Eye (tissue), 1 donor: ENCODE results near the gene PAM.

ENCODE experiments used
- DNase-seq: peaks from one replicate; pipeline ENCODE4 v3.0.0-alpha.2; 2015

The PAM gene

DNA sequence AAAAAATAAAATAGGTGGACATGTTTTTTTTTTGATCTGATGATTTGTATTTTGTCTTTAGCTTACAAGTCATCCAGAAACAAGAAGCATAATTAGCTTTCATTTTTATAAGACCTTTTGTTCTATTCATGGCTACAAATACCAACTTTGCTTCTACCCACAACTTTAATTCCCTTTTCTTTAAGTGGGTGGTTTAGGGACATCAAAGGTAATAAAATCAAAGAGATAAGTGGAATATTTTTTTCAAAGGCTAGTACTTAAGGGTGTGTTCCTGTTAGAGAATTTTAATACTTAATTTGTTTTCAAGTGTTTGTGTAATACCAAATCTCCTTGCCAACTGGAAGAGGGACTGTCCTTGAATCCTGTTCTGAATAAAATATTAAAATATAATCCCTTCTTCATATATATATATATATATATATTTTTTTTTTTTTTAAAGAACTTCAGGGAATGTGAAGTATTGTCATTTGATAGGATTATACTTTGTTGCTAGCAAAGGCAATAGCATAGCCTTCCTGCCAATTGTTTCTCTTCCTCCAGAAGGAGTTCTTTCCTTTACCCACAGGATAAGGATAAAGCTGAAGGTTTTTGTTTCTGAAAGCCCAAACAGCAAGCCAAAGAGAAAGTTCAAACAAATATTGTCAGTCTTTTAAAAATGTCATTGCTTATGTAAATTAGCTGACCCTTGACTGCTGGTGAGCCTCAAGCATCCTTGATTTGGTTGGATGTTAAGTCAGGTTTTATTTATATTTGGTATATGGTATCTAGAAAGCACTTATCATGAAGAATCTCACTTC lies 108.9 kb downstream of the PAM start:
- DNase-seq, result no peak

DNA sequence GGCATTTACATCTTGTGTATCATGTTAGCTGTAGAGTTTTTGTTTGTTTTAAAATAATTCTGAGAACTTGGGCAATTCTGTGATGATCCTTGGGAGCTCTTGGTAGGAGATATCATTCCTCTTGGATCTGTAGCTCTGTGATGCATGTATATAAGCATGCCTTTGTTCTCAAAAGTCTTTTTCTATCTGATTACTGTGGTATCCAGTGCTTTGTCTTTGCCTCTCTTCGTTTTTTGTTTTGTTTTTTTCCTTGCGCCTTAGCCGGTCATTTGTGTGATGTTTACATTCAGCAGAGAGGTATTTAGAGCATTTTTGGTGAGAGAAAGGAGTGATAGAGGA lies 110.0 kb downstream of the PAM start:
- DNase-seq, result no peak

DNA sequence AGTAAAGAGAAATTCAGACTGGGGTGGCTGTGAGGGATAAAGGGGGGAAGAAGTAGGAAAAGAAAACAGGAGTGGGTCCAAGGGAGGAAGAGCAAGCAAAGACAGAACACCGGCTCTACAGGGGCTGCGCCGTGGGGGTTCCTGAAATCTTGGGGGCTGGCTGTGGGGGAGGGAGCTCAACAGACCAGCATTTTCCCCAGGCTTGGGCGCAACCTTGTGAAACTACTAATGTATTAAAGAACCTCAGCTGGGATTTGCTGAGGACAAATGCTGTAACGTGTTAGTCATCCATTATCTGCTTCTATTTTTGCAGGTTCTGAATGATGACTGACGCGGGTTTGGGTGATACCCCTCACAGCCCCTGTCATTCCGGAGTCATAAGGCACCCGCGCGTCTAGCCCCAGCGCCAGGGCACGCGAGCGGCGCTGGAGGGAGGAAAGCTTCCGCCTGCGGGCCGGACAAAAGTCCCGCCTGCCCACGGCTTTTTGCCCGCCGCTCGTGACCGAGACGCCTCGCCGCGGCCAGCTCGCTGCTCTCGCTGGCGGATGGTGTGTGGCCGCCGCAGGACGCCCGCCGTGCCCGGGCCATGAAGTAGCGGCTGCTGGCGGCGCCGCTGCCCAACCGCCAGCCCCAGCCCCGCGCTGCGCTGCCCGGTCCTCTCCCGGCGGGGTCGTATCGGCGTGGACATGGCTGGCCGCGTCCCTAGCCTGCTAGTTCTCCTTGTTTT lies 110.6 kb downstream of the PAM start:
- DNase-seq, result peak; percentile 90

DNA sequence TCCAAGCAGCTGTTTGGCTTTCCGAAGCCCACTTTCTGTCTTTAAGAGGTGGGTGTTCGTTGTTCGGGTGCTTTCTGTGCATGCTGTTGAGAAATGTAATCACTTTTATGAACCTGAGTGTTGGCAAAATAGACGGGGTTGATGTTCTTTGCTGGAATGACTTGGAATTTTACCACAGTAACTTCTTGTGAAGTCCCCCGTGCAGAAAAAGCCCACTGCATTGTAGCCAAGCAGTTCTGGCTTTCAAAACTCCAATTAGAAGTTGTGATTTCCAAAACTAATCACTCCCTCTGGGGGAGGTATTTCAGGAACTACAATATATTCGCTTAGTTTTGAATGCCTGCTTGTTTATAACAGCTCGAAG lies 111.1 kb downstream of the PAM start:
- peak; percentile 88 for DNase-seq

DNA sequence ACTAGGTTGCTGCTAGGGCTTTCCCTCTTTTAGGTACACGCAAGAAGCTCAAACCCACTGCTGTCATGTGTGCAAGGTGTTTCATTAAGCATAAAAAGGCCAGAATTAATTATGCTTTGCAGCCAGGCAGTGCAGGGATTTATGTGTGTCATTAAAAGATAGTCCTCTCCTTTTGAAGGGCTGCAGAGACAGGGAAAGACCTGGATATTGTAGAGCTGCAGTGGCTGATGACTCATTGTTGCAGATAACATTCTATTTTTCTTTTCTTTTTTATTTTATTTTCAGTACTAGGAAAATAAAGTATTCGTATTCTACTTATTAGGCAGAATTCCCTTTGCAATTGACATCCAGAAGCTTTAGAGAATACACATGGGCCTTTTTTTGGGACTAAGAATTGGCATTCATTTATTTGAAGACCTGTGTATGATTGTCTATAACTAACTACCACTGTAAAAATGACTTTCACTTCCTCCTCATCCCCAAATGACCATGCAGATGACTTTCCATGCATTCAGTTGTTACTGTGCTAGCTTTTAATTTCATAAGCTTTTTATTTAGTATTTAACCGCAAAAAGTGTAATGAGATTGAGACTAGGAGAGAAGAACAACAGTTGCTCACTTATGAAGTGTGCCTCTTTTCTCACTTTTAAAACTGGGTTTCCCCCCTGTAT lies 113.0 kb downstream of the PAM start:
- DNase-seq, result no peak

DNA sequence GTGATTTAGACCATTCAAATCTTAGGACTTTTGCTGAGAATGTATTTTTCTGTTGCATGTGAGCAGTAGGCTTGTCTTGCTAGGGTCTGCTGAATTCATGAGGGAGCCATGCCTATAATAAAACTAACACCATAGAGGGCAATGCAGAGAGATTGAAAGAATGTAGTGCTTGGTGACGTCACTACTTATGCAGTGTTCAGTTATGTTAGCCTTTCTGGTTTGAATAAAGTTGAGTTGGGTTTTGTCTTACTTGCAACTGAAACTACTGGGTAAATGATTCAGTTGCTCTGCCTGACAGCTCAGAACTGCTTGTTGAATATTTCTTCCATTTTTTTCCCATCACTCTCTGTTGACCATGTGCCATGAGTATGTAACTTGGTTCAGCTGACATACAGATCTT lies 114.1 kb downstream of the PAM start:
- DNase-seq, result no peak

DNA sequence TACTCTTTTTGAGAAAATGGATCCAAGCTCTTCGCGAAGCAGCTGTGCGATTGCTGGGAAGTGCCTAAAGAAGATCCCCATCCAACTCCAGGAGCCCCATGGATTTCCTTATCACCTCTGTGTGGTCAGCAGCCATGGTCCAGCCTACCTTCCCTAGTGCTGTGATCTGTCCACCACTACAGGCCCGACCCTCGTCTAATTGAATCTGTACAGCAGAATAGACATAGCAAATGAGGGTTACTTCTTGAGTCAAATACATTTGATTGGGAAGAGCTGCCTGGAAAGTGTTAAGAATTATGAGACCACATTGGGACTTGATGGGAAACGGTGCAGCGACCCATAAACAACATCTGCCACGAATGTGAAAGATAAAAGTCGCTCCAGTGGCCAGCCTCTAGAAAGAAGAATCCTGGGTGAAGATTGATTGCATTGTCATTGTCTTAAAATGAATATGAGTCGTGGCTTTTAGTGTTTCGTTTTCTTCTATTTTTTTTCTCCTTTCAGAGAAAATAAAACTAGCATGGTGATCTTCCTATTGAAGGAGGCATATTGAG lies 118.4 kb downstream of the PAM start:
- DNase-seq, result peak; percentile 44

DNA sequence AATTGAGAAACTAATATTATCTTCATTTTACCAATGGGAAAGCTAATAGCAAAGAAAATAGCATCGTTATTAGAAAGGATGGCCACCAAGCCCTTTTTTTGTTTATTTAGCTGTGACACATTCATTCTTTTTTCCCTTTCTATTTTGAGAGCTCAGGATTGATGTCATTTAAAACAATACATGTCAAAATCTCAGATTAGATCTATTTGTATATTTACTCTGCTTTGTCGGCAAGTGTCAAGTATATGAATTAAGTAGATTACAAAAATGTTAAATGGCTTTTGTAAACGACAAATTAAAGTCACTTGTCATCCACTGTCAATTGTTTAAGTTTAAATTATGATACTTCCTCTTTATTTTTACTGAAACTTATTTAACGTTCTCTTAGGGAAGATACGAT lies 118.9 kb downstream of the PAM start:
- DNase-seq, result no peak

DNA sequence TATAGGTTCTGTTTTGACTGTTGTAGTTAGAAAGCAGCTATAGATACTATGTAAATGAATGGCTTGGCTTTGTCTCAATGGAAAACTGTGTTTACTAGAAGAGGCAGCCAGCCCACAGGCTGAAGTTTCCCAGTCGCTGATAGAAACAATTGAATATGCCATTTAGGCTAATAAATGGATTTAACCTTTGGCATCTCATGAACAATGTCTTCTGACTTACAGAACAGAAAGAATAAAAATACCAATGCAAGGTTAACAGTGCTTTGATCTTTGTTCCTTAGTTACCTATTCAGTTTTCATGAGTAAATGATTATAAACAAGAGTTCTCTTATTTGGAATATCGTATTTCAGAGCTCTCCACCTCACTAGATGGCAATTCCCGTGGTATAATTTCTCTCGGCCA lies 120.6 kb downstream of the PAM start:
- DNase-seq, result no peak

DNA sequence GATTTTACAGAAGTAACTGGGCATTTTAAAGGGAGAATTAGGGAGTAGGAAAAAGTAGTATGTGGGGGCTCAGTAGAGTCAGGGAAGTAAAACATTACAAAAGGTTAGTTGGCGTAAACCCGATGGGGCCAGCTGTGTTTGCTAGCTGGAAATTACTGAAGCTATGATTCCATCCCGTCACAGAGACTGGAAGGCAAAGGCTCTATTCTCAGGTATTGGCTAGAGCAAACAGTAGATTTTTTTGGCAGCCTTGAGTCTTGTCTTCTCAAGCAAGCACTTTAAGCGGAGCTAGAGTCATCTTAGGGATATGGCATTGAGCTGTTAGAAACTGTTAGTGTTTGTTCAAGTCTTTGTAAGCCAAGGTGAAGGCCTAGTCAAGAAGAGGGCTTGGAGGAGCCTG lies 121.5 kb downstream of the PAM start:
- DNase-seq, result no peak

DNA sequence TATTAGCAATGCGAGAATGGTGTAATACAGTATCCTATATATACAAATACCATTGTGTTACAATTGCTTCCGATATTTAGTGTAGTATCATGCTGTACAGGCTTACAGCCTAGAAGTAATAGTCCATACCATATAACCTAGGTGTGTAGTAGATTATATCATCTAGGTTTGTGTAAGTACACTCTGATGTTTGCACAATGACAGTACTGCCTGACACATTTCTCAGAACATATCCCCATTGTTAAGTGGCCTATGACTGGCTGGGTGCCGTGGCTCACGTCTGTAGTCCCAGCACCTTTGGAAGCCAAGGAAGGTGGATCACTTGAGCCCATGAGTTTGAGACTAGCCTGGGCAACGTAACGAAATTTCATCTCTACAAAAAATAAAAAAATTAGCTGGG lies 124.6 kb downstream of the PAM start:
- no peak for DNase-seq

DNA sequence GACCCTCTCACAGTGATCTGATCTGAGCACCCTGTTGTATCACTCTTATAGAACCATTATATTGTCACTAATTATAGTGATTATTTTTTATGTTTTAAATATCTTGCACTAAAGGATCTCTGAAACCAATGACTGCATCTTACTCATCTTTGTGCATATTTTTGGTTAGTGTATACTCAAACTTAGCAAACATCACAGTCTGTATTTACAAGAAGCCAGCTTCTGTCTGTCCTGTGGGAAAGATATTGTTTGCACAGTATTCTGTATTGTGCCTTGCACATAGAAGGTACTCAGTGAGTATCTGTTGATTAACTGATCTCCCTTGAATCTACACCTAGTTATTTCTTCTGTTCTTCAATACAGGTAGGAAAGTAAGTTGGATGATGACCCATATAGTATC lies 131.5 kb downstream of the PAM start:
- no peak for DNase-seq

DNA sequence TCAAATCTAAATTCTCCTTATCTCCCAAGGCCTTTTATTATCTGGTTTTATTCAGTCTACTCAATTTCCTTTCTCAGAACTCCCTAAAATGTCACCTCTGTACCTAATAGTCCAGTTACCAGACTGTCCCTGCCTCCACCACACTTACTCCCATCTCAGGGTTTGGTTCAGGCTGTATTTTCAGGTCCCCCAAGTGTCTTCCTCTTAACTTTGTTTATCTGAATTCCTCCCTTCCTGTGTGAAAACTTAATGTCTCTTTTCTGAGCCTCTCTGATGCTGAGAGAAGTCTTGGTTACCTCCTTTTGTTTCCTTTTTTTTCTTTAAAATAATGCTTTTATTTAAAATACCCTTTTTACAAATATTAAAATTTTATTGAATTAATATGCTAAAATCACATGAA lies 133.4 kb downstream of the PAM start:
- DNase-seq, result no peak

DNA sequence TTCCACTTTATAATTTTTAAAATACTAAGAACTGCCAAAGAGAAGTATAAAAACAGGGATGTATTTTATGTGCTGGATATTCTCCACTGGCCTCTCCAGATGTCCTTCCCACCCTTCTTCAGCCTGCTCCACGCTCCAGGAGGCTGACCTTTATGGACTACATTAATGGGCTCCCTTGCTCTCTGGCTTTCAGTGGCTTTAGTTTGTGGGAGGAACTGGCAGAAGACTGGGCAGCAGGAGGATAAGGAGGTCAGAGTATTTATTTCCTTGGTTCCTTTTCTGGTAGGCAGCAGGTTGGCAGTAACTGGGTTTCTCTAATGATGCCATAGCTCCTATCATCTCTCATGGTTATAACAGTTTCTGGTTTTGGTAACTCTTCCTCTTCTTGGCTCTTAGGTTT lies 133.9 kb downstream of the PAM start:
- no peak for DNase-seq

DNA sequence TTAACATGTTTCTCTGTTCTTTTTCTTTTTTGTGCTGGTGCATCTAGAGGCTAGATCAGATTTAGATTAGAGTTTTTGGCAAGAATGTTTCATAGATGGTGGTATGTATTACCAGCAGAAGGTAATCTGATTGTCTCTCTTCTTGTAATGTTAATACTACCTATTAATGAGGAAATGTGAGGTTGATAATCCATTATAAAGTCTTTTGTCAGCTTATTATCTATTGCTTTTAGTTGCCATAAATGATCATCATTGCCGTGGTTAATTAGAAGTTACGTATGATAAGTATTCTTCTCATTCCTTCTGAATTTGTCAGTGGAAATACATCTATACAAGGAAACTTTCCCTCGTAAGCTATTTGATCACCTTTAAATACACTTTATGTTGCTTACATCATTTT lies 135.0 kb downstream of the PAM start:
- DNase-seq, result no peak

DNA sequence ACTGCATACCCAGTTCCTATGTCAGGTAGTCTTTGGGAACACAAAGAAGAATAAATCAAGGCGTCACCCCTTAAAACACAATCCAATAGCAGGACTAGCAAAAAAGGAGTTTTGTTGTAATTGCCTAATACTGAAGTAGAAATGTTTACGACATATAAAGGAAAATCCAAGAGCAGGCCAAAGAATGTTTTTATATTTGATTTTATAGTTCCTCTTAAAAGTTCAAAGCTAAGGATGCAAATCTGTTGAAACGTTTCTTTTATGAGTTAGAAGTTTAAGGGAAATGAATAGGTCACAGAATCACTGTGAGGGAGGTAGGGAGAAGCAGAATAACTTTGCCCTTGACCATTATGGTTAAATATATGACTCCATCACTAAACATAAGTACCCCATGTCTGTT lies 136.1 kb downstream of the PAM start:
- DNase-seq, result no peak

DNA sequence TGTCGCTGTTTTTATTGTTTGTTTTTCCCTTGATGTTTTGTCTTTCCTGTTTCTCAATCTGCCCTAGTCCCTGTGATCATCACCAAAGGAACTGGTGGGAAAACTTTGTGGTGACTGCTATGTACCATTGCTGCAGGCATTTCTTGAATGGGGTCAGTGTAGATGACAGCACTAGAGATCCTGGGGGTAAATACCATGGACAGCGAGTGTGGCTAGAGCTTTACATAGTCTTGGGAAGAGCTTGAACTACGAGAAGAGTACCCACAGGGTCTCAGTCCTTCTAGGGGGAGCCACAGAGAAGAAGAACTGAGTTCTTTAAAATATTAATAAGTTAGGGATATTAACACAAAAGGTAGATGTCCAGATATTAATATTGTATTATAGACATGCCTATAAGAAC lies 138.8 kb downstream of the PAM start:
- DNase-seq, result no peak

DNA sequence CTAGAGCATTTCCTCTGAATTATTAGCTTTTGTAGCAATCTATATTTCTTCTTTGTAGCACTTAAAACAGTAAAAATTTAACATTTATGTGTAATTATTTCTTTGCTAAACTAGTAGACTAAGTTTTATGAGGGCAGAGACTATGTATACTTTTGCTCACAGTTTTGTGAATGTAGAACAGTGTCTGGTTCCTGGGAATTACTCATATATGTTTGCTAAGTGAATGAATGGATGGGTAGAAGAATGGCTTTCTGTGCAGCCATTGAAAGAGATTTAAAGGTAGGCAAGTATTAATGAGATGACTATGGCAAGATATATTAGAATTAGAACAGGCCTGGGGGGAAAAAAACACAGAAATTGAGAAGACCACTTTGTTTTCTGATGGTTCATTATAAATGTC lies 140.1 kb downstream of the PAM start:
- DNase-seq, result no peak

DNA sequence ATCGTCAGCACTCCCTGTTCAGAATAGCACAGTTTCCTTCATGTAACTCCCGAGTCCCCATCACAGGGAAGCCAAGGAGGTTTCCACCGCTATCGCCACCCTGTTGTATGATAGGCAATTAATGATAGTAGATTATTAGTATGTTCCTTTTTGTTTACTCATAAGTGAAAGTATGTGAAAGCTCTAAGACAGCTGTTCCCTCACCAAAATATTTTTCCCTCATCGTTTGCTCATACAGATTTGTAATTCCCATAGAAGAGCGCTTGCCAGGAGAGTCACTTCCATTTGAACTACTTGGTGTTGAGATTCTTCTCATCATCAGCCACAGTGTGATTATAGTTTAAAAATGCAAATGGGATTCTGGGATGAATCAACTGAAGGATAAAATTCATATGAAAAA lies 140.9 kb downstream of the PAM start:
- no peak for DNase-seq

DNA sequence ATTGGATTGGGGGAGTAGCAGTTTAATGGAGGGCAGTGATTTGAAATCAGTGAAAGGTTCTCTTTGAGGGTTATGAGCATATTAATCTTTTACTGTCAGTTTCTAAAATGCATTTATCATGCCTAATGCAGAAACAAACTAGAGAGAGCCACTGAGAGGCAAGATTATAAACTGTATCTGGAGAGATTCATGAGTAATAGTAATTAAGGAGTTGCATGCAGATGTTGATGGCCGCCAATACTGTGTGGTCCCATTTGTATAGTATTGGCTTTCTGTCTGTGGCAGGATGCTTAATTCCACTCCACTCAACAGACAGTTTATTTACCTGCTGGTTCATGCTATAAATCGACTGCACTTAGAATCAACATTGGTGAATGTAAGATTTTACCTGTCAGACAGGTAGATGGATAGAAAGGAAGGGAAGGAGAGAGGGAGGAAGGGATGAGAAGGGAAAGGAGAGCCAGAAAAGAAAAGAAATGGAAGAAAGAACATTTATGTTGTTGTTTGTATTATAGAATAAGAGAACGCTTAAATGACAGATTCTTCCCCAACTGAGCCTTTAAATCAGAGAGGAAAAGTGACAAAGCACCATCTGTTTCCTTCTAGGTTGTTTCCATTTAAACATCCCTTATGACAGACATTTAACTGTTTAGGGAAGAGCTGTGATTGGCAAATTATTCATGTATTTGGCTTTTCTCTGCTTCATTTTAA lies 146.5 kb downstream of the PAM start:
- no peak for DNase-seq

DNA sequence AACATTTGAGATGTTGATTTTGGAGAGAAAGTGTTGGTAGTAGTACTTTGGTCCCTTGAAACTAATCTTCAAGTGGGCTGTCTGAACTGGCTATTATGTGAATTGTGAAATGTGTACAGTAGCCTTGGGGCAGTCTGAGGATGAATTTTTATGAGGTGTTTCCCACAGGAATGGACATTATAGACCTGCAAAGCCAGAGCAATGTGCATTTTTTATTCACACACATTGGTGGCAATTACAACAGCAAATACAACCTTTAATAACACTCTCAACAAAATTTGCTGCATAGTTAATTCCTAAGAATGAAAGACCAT lies 147.0 kb downstream of the PAM start:
- DNase-seq, result no peak

DNA sequence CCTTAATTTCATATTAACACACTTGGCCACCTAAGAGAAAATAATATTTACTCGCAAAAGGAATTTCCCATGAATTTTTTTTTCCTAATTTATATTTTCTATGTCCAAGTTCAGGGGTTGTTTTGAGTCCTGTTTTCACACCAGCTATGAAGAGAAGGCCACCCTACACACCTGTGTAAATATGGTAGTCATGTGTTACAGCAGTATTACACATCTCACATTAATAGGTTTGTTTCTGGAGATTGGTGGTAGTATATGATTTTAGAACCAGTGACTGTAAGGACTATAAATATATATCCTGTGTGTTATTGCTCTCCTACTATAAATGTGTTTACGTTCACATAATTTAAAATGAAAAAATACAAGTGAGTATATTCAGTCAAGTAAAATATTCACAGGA lies 147.5 kb downstream of the PAM start:
- DNase-seq, result no peak

DNA sequence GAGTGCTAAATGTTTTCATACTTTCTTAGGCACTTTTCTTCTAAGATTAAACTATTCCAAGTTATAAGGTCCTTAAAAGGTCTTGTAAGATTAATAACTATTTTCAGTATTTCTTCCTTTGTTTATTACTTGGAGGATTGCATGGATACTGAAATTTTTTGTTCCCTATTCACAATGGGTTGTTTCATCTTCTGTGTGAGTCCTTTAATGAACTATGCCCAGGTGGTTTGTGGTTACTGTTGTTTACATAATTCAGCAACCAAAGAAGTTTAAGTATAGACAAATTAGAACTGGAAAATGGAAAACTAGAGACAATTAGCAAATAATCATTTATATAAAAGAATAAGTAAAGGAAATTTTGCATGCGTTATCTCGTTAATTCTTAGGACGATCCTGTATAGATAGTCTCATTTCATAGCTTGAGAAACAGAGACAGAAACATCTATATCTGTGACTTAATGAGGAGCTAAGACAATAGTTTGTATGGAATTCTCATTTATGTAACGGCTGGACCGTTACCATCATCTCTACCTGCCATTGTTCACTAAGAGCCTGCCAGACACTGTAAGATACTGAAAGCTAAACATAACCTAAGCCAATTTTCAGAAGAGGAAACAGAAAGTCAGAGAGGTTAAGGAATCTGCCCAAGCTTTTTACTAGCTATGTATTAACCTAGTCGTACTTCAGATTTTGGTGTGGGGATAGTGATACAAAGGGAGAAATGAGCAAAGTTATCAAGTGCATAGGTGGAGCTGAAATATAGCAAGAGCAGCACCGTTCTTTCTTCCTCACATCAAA lies 148.2 kb downstream of the PAM start:
- DNase-seq, result no peak
